Stimulated activated CD8-positive, alpha-beta memory T cell treated with anti-CD3 and anti-CD28 coated beads, Interleukin-15, amount 100 ng/mL, for 48 hours (primary cell): ENCODE measurements around the gene RAET1G.
"Not testable (repeated sequence)": the region's sequence is repeated elsewhere in the genome, so short reads cannot be mapped to it uniquely, and the experiment has no call there.

Experiments
- DNase-seq, 2 donors: peaks; one replicate each; pipeline ENCODE4 v3.0.0-alpha.2; 2020; ENCODE audit warnings: low read depth in 2 of 2

Gene RAET1G

GRCh38 chr6:149954328-149954983 lies 31.5 kb upstream of the RAET1G start:
- not testable (repeated sequence) for DNase-seq

GRCh38 chr6:149953934-149954327 lies 31.0 kb upstream of the RAET1G start:
- DNase-seq: not testable (repeated sequence)

- not testable (repeated sequence) for DNase-seq
Measured at GRCh38 chr6:149953390-149953789, 30.5 kb upstream of the RAET1G start.

- no peak for DNase-seq
Measured at GRCh38 chr6:149951626-149952025, 28.7 kb upstream of the RAET1G start.

- DNase-seq: no peak
Measured at GRCh38 chr6:149951096-149951495, 28.2 kb upstream of the RAET1G start.

GRCh38 chr6:149950423-149950822 lies 27.5 kb upstream of the RAET1G start:
- no peak for DNase-seq

GRCh38 chr6:149948616-149949015 lies 25.7 kb upstream of the RAET1G start:
- DNase-seq: no peak

GRCh38 chr6:149948011-149948410 lies 25.1 kb upstream of the RAET1G start:
- DNase-seq: no peak

- DNase-seq: not testable (repeated sequence)
Measured at GRCh38 chr6:149947533-149947932, 24.6 kb upstream of the RAET1G start.

GRCh38 chr6:149946631-149947030 lies 23.7 kb upstream of the RAET1G start:
- DNase-seq: not testable (repeated sequence)

- DNase-seq: not testable (repeated sequence)
Measured at GRCh38 chr6:149945276-149945675, 22.4 kb upstream of the RAET1G start.

- DNase-seq: not testable (repeated sequence)
Measured at GRCh38 chr6:149943321-149943720, 20.4 kb upstream of the RAET1G start.

- no peak for DNase-seq
Measured at GRCh38 chr6:149942461-149942829, 19.5 kb upstream of the RAET1G start.

GRCh38 chr6:149941583-149942460 lies 18.9 kb upstream of the RAET1G start, which contains the start of gene ULBP2:
Gene ULBP2 (plus strand): TSS chr6:149942014. CDS start chr6:149942073, 59 bp downstream.
- peak; percentile 82 for DNase-seq

GRCh38 chr6:149940672-149940982 lies 17.7 kb upstream of the RAET1G start:
- no peak for DNase-seq

- DNase-seq: no peak
Measured at GRCh38 chr6:149939909-149940671, 17.2 kb upstream of the RAET1G start.

GRCh38 chr6:149939356-149939648 lies 16.4 kb upstream of the RAET1G start:
- DNase-seq: no peak

GRCh38 chr6:149938571-149939355 lies 15.8 kb upstream of the RAET1G start:
- DNase-seq: peak in 1 of 2 donors; percentile 28

GRCh38 chr6:149938013-149938570 lies 15.2 kb upstream of the RAET1G start:
- DNase-seq: not testable (repeated sequence)

- no peak for DNase-seq
Measured at GRCh38 chr6:149936743-149937142, 13.8 kb upstream of the RAET1G start.

GRCh38 chr6:149935668-149936067 lies 12.7 kb upstream of the RAET1G start:
- DNase-seq: no peak
